Measurements from ENCODE around the gene ZHX3.

ZHX3 gene

GRCh38 chr20:41347523-41348429, 30.2 kb upstream of the ZHX3 start:
- Mint-ChIP-seq H3K36me3 (ENCODE audit: low read depth) (no peaks in the 10 kb centered on the region), H3K4me3 (no peak overlapping the region), H3K4me1 (ENCODE audit: low read depth) (no peaks in the 10 kb centered on the region), H3K27me3 (ENCODE audit: low read depth) (no peaks in the 10 kb centered on the region), H3K27ac (no peak overlapping the region), H3K9me3 (no peaks in the 10 kb centered on the region)
- DNase-seq (ENCODE audit: low spot score) = no peak

GRCh38 chr20:41345729-41346067, 28.2 kb upstream of the ZHX3 start:
- no peak for DNase-seq (ENCODE audit: low spot score)
- Mint-ChIP-seq H3K27ac (no peak overlapping the region), H3K9me3 (no peaks in the 10 kb centered on the region), H3K27me3 (ENCODE audit: low read depth) (no peaks in the 10 kb centered on the region), H3K36me3 (ENCODE audit: low read depth) (no peaks in the 10 kb centered on the region), H3K4me1 (ENCODE audit: low read depth) (no peaks in the 10 kb centered on the region), H3K4me3 (no peak overlapping the region)

DNA sequence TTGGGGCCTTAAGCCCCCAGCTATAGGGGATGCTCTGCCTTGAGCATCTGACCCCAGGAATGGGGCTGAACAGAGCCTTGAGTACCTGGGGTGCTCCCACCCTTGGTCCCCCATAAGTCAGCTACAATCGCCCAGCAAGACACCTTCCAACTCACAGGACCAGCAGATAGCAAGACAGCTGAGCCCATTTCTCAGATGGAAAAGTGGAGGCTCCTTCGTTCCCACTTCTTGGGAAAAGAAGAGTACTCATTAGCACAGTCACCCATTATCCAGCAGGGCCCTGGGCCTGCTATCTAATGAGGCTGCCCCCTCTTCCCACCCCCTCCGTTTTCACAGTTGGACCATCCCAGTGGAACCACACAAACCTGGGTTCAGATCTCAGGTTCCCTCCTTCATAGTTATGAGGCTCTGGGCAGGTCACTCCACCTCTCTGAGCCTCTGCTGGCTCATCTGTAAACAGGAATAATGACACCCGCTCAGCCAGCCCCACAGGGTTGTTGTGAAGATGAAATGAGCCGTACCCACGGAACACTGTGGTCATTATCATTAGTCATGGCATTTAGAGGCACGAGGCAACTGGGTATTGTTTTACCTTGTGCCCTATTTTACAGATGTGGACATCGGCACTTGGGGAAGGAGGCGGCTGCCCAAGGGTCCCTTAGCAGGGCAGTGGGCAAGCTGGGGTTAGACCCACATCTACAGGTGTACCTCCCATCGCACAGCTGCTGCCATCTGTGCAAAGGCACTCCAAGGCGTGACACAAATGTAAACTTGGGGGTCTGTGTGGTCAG, 27.6 kb upstream of the ZHX3 start:
- no peaks in the 10 kb centered on the region for H3K36me3 Mint-ChIP-seq (ENCODE audit: low read depth)
- H3K4me1 Mint-ChIP-seq (ENCODE audit: low read depth) = peaks cover 3% of the 10 kb centered on the region
- no peak overlapping the region for H3K4me3 Mint-ChIP-seq
- H3K9me3 Mint-ChIP-seq = no peaks in the 10 kb centered on the region
- DNase-seq (ENCODE audit: low spot score) = no peak
- no peaks in the 10 kb centered on the region for H3K27me3 Mint-ChIP-seq (ENCODE audit: low read depth)
- no peak overlapping the region for H3K27ac Mint-ChIP-seq

DNA sequence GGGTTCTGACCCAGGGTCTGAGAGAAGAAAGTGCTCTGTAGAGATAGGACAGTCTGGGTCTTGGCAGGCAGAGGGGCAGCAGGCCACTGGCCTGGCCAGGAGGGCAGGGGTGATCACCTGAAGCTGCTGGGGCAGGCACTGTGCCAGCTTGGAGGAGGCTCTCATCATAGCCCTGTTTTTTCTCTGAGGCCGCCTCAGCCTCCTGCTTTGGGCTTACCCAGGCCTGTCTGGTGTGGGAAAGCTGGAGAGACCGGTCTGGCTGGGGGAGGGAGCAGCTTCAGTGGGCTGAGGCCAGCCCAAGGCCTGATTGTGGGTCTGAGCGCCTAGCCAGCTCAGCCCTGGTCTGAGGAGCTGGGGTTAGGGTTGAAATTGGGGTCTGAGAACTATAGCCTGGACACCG, 26.9 kb upstream of the ZHX3 start:
- Mint-ChIP-seq H3K4me1 (ENCODE audit: low read depth) (peaks cover 10% of the 10 kb centered on the region), H3K27ac (no peak overlapping the region), H3K9me3 (no peaks in the 10 kb centered on the region), H3K4me3 (no peak overlapping the region), H3K27me3 (ENCODE audit: low read depth) (peaks cover 3% of the 10 kb centered on the region), H3K36me3 (ENCODE audit: low read depth) (no peaks in the 10 kb centered on the region)
- no peak for DNase-seq (ENCODE audit: low spot score)

- Mint-ChIP-seq H3K9me3 (no peaks in the 10 kb centered on the region), H3K4me1 (ENCODE audit: low read depth) (peaks cover 10% of the 10 kb centered on the region), H3K27ac (no peak overlapping the region), H3K27me3 (ENCODE audit: low read depth) (peaks cover 7% of the 10 kb centered on the region), H3K4me3 (no peak overlapping the region), H3K36me3 (ENCODE audit: low read depth) (no peaks in the 10 kb centered on the region)
- DNase-seq (ENCODE audit: low spot score) = no peak
Measured at GRCh38 chr20:41342474-41343464, 25.2 kb upstream of the ZHX3 start.

DNA sequence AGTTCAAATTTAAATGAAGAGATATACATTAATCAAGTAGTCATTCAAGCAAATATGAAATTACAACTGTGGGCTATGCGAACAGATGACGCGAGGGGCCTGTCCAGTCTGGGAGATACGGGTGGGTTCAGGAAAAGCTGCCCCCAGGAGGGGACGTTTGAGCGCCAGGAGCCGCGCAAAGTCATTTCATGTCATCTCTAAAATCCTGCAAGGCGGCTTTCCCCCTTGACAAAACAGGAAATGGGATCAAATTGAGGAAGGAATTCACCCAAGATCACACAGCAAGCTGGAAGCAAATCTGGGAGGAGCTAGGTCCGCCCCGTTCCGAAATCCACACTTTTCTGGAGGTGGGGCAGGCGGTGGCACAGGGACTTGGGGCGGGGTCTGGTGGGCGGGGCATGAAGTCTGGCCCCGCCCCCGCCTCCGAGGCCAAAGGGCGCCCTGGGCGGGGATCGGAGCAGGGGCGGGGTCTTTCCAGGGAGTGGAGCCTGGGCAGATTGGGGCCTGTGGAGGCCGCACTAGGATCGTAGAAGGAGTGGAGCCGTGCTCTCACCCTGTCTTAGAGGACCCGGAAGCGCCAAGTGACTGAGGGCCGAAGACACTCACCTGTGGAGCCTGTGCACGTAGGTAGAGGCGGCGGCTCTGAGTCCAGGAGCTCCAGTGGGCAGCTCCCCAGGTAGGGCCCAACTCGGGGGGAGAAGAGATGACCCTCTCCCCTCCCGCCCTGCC, 23.0 kb upstream of the ZHX3 start, which contains the start of gene LPIN3:
LPIN3 (plus strand) TSS at position 495 of the 729 bp plus-strand sequence. CDS start 4,983 bp downstream, outside the sequence.
- Mint-ChIP-seq H3K4me3 (peak within 1 kb of the TSS; percentile 85), H3K4me1 (ENCODE audit: low read depth) (peaks cover 10% of the 10 kb centered on the region), H3K27me3 (ENCODE audit: low read depth) (peaks cover 7% of the 10 kb centered on the region), H3K27ac (peak within 1 kb of the TSS; percentile 26), H3K36me3 (ENCODE audit: low read depth) (no peaks in the 10 kb centered on the region), H3K9me3 (no peaks in the 10 kb centered on the region)
- peak; percentile 37 for DNase-seq (ENCODE audit: low spot score)

DNA sequence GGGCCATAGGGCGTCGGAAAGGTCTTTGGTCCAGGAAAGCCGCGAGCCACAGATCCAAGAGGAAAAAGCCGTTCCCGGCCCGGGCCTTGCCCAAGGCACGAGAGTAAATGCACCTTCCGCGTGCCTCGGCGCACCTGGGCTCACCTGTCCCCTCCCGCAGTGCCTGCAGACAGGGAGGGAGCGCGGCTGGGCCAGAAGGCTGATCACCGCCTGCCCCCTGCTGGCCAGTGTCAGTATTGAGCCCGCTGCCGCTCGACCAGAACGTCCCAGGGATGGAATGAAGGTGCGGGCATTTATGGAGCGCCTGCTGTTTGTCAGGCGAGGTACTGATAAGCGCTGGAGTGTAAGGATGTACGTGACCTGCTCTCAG, 22.4 kb upstream of the ZHX3 start:
- H3K27me3 Mint-ChIP-seq (ENCODE audit: low read depth) = peaks cover 7% of the 10 kb centered on the region
- peak overlapping the region; percentile 85 for H3K4me3 Mint-ChIP-seq
- H3K36me3 Mint-ChIP-seq (ENCODE audit: low read depth) = no peaks in the 10 kb centered on the region
- peaks cover 10% of the 10 kb centered on the region for H3K4me1 Mint-ChIP-seq (ENCODE audit: low read depth)
- peak; percentile 78 for DNase-seq (ENCODE audit: low spot score)
- H3K27ac Mint-ChIP-seq = no peak overlapping the region
- no peaks in the 10 kb centered on the region for H3K9me3 Mint-ChIP-seq

GRCh38 chr20:41336711-41337492, 19.4 kb upstream of the ZHX3 start:
- H3K9me3 Mint-ChIP-seq = no peaks in the 10 kb centered on the region

GRCh38 chr20:41335591-41335990, 18.1 kb upstream of the ZHX3 start:
- no peaks in the 10 kb centered on the region for H3K9me3 Mint-ChIP-seq
- peaks cover 10% of the 10 kb centered on the region for H3K4me1 Mint-ChIP-seq (ENCODE audit: low read depth)
- no peak overlapping the region for H3K4me3 Mint-ChIP-seq
- no peaks in the 10 kb centered on the region for H3K36me3 Mint-ChIP-seq (ENCODE audit: low read depth)
- peaks cover 7% of the 10 kb centered on the region for H3K27me3 Mint-ChIP-seq (ENCODE audit: low read depth)
- DNase-seq (ENCODE audit: low spot score) = no peak
- no peak overlapping the region for H3K27ac Mint-ChIP-seq

More at GRCh38 chr20:41336711-41337492, 19.4 kb upstream of the ZHX3 start:
- Mint-ChIP-seq H3K27me3 (ENCODE audit: low read depth) (peaks cover 7% of the 10 kb centered on the region), H3K4me3 (no peak overlapping the region), H3K4me1 (ENCODE audit: low read depth) (peaks cover 10% of the 10 kb centered on the region), H3K36me3 (ENCODE audit: low read depth) (no peaks in the 10 kb centered on the region), H3K27ac (no peak overlapping the region)
- DNase-seq (ENCODE audit: low spot score) = no peak

DNA sequence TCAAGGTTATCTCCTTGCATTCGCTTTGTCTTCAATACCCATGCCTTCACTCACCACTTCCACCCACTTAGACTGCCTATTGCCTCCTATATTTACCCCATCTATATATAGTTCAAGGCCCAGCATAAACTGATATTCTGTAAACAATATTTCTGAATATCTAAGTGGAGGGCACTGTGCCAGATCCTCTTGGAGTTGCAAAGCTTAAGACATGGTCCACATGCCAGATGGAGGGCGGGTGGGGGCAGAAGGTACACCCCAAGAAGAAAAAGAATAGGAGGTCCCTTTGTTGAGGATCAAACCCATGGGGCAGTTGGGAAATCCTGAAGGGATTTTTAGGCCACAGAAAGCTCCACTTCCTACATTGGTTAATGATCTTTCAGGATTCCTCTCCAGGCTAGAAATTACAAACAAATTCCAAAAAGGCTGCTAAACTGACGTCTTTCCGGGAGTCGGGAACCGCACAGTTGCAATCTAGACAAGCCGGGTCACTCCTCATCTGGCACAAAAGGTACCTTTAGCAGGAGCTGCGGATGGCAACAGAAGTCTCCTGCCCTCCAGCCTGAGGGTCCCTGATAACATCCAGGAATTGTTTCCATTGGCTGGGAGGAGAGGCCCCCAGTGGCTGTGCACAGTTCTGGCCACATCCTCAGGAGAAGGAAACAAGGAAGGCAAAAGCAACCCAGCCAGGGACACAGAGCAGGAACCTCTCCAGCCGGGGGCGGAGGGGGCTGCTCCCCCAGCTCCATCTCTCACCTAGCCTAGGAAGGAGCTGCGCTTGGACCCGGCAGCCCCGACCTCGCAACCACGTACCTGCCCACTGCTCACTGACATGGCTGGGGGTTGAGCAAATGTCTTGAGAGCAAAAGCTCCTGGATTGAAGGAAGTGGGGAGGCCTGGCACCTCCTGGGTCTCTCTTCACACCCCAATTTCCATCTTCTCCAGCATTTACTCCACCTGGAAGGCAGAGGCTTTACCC, 17.2 kb upstream of the ZHX3 start:
- H3K27ac Mint-ChIP-seq = no peak overlapping the region

DNA sequence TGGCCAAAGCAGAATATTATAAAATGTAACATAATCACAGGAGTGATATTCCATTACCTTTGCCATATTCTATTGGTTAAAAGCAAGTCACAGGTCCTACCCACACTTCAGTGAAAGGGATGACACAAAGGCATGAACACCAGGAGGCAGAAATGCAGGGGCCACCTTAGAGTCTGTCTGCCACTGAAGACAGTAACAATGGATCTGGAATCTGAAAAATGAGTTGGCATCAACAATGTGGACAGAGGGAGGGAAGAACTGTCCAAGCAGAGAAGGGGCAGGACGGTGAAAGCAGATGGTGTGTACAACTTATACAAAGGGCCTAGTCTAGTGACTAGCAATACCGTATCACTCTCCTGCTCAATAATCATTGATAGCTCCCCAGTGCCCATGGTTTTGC, 16.5 kb upstream of the ZHX3 start:
- Mint-ChIP-seq H3K4me3 (no peak overlapping the region), H3K4me1 (ENCODE audit: low read depth) (peaks cover 9% of the 10 kb centered on the region), H3K36me3 (ENCODE audit: low read depth) (no peaks in the 10 kb centered on the region), H3K9me3 (no peaks in the 10 kb centered on the region), H3K27ac (no peak overlapping the region), H3K27me3 (ENCODE audit: low read depth) (peaks cover 3% of the 10 kb centered on the region)
- no peak for DNase-seq (ENCODE audit: low spot score)

More for the DNA sequence above, 17.2 kb upstream of the ZHX3 start:
- no peak overlapping the region for H3K4me3 Mint-ChIP-seq
- peaks cover 6% of the 10 kb centered on the region for H3K27me3 Mint-ChIP-seq (ENCODE audit: low read depth)
- DNase-seq (ENCODE audit: low spot score) = no peak
- peaks cover 5% of the 10 kb centered on the region for H3K4me1 Mint-ChIP-seq (ENCODE audit: low read depth)
- no peaks in the 10 kb centered on the region for H3K9me3 Mint-ChIP-seq
- no peaks in the 10 kb centered on the region for H3K36me3 Mint-ChIP-seq (ENCODE audit: low read depth)

All from T-helper 2 cell treated with Interferon-gamma antibody and Interleukin-4, amounts not matched to agents 5 μg/mL and 100 μg/mL, for 36 hours (primary cell).